Smooth muscle cell of the brain vasculature (primary cell): ENCODE results near the gene AKAP1.
"Not testable (repeated sequence)": the region's sequence is repeated elsewhere in the genome, so short reads cannot be mapped to it uniquely, and the experiment has no call there.

Source experiments
- DNase-seq: peaks from one replicate; pipeline ENCODE4 v3.0.0-alpha.2; 2012; ENCODE audit warnings: low read depth, low spot score

Gene AKAP1

GRCh38 chr17:57075785-57076184 is 9.3 kb upstream of the AKAP1 start:
- no peak for DNase-seq

GRCh38 chr17:57077000-57077399 is 8.0 kb upstream of the AKAP1 start:
- DNase-seq = no peak

DNA sequence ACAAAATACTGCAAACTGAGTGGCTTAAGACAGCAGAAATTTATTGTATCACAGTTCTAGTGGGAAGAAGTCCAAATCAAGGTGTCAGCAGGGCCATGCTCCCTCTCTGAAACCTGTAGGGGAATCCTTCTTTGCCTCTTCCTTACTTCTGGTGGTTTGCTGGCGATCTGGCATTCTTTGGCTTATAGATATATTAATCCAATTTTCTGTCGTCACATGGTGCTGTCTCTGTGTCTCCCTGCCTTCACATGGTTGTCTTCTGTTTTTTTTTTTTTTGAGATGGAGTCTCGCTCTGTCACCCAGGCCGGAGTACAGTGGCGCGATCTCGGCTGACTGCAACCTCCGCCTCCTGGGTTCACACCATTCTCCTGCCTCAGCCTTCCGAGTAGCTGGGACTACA is 6.8 kb upstream of the AKAP1 start:
- DNase-seq = no peak

- no peak for DNase-seq
Observed at GRCh38 chr17:57080718-57081117, 4.3 kb upstream of the AKAP1 start.

- no peak for DNase-seq
Observed at GRCh38 chr17:57082441-57082840, 2.6 kb upstream of the AKAP1 start.

- DNase-seq = no peak
Observed at GRCh38 chr17:57084361-57084801, 665 bp upstream of the AKAP1 start.

GRCh38 chr17:57085448-57086068 is 512 bp downstream of the AKAP1 start:
- DNase-seq = no peak

- no peak for DNase-seq
Observed at GRCh38 chr17:57086069-57086930, 1.3 kb downstream of the AKAP1 start.

DNA sequence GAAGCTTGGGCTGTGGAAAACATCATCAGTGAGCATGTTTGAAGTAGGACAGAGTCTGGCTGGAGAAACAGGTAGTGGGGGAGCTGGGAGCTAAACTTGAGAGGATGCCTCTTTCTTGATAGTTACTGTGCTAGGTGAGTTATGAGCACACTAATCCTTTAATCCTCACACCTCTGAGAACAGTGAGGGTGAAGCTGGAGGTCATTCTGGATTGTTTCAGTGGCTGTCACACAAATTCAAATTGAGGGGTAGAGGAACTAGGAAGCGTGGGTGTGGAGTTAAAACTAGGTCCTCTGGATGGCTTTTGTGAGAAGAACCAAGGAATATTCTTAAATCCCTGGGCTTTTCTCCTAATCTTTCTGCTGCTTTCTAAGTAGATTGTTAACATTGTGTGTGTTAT is 3.3 kb downstream of the AKAP1 start:
- no peak for DNase-seq

DNA sequence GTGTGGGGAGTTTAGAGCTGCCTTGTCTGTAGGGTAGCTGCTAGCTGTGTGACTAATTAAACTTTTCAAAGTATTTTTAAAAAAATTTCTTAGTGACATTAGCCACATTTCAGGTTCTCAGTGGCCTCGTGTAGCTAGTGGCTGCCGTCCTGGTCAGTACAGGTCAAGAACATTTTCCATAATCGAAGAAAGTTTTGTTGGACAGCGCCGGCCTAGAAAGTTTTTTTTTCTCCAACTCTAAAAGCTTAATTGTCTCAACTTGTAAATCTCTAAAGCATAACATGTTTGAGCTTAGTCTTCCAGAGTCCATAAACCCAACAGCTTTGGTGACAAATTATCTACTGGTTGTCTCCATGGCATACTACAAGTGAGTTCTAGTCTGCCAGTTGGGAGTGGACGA is 4.3 kb downstream of the AKAP1 start:
- no peak for DNase-seq

- DNase-seq = no peak
Observed at GRCh38 chr17:57090560-57091185, 5.6 kb downstream of the AKAP1 start.

DNA sequence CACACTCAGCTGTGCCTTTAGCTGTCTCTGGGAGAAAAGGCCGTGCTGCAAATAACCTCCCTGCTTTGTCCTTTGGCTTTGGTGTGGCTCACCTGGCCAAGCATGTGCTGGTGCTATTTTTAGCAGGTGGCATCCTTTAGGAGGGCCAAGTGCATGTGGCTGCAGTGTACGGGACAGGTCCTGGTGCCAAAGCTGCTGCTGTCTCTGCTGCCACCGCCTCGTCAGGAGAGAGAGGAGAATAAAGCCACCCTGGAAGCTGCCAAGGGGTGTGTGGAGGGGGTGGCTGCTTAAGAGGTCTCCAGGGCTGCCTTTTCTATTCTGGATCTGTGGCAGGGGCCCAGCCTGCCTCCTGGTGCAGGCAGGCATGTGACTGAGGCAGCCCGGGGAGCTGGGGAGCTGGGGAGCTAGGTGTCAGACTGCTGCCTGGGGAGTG is 6.2 kb downstream of the AKAP1 start:
- no peak for DNase-seq

GRCh38 chr17:57092171-57092570 is 7.1 kb downstream of the AKAP1 start:
- no peak for DNase-seq

DNA sequence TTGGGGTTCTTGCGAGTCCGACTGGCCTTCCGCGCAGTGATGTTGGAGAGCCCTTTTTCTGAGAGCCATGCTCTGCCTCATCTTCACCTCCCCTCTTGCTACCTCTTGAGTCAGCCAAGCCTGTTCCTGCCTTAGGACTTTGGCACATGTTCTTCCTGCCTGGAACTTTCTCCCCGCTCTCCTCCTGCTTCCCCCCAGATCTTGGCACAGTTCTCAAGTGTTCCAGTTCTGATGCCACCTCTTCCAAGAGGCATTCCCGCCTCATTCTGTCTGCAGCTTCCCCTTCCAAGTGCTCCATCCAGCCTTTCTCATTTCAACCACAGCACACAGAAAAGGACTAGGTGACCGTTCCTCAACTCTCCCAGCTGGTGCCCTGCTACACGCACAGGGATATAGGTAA is 7.7 kb downstream of the AKAP1 start:
- DNase-seq = no peak

DNA sequence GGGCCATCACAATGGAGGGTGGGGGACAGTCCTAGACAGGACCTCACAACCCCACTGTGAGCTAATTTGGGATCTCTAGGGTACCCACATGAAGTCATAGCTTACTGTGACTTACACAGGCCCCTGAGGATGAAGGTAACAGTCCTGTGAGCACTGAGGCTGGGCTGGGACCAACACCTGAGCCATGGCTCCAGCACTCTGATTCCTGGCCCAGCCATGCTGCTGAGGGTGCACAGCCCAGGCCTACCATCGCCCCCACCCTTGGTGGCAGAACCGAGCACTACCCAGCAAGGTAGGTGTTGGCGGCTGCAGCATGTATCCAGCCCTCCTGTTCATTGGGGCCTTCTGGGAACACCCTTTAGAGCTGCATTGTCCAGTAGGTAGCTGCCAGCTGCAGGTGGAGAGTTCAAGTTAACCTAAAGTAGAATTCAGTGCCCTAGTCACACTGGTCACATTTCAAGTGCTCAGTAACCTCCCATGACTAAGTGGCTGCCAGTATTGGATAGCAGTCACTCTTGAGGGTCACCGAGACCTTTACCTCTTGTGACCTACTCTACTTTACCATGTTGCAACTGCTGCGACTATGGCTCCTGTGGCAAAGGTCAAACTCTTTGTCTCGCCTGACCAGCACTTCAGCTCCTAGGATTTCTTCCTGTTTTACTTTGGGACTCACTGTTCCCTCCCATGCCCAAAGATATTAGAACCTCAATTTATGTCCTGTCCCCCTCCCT is 11.6 kb downstream of the AKAP1 start:
- no peak for DNase-seq

GRCh38 chr17:57097832-57098421 is 12.9 kb downstream of the AKAP1 start:
- DNase-seq = no peak

DNA sequence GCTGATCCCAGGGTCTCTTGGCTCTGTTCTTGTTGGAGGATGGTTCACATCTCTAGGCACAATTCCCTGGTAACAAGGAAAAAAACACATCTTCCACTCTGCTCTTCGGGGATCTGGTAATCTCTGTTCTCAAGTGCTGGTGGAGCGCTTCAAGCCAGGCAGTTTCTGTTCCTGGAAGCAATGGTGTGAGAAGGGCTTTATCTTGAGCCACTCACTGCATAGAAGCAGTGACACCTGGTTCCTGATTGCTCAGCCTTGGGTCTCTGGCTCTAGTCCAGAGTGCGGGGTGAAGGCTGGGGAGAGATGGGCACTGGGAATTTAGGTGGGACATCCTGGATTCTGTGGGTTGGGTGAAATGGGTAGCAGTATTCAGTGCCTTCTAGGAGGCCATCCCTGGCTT is 14.1 kb downstream of the AKAP1 start:
- DNase-seq = no peak

DNA sequence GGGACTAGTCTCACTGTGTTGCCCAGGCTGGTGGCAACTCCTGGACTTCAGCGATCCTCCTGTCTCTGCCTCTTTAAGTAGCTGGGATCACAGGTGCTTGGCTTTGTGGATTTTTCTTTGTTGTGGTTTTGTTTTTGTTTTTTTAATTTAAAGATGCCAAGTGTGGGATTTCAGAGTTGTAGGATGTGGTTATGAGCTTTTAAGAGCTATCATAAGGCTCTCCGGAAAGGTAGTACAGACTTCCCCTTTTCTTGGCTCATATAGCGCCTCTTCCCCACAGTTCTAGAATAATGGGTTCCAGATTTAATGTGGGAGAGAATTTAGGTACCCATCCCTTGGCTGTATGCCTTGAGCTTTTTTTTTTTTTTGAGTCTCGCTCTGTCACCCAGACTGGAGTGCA is 17.1 kb downstream of the AKAP1 start:
- DNase-seq = no peak

GRCh38 chr17:57102660-57103059 is 17.6 kb downstream of the AKAP1 start:
- DNase-seq = not testable (repeated sequence)

DNA sequence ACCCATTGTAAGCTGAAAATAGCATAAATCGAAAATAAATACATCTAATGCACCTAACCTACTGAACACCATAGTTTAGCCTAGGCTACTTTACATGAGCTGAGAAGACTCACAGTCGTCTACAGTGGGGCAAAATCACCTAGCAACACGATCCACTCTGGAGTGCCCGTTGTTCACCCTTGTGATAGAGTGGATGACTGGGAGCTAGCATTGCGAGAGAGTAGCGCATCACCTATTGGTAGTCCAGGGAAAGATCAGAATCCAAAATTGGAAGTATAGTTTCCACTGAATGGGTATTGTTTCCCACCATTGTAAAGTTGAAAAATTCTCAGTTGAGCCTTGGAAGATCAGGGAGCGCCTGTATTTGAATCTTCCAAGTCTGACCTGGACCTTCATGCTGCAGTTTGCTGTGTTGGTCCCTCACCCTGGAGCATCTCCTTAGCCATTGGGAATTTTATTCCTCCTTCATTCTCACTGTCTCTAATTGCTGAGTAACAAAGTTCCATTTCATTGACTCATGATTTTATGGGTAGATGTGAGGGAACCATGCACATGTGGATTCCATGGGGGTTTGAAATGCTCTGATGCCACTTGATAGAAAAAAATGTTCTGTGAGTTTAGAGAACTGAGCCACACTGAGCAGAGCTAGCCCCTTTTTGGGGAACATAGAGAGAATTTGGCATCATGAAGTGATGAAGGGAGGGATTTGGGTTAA is 19.6 kb downstream of the AKAP1 start:
- DNase-seq = no peak

DNA sequence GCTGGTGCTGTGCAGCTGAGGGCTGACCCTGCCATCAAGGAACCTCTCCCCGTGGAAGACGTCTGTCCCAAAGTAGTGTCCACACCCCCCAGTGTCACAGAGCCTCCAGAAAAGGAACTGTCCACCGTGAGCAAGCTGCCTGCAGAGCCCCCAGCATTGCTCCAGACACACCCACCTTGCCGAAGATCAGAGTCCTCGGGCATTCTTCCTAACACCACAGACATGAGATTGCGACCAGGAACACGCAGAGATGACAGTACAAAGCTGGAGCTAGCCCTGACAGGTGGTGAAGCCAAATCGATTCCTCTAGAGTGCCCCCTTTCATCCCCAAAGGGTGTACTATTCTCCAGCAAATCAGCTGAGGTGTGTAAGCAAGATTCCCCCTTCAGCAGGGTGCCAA is 20.5 kb downstream of the AKAP1 start:
- DNase-seq = no peak
